ENCODE data around the gene SF3B6. TPM values are rescaled to one million over a fixed set of nuclear protein-coding genes. Genes with fewer than 3 reads are reported as not detected.

SF3B6 gene
- total and polyA plus RNA-seq, 9 of the 15 experiments (the other 6 are each of a cell fraction or from before 2014, with no cell fraction given): 146 to 591 (median 295) TPM

GRCh38 chr2:24046930-24047702 is 29.0 kb downstream of the SF3B6 start, which contains the start of gene WDCP (continued):
- TF ChIP-seq ZBTB12 (CRISPR knock-in tag; IDR thresholded peaks at IDR 0.05): no peak
- no peak for TF ChIP-seq ZNF445 (CRISPR knock-in tag; IDR thresholded peaks at IDR 0.05; ENCODE audit: low read depth)
- TF ChIP-seq ZBTB43 (CRISPR knock-in tag; IDR thresholded peaks at IDR 0.05): no peak
- TF ChIP-seq BRD9 (IDR thresholded peaks at IDR 0.05; ENCODE audit: low read depth, partially characterized antibody): no peak
- peak; percentile 75; the same call in 1 of the 2 replicates for TF ChIP-seq POLR2AphosphoS2 (IDR thresholded peaks at IDR 0.05; ENCODE audit: low read length)
- TF ChIP-seq XRCC5 (IDR thresholded peaks at IDR 0.05; ENCODE audit: low read depth, low read length): no peak
- TF ChIP-seq ZNF184 (CRISPR knock-in tag; IDR thresholded peaks at IDR 0.05): no peak
- TF ChIP-seq ETV5 (CRISPR knock-in tag; IDR thresholded peaks at IDR 0.05; ENCODE audit: low read depth): 0 out of 2 replicates have a peak, but pooled peaks have one; percentile 29
- no peak for TF ChIP-seq NR4A1 (CRISPR knock-in tag; IDR thresholded peaks at IDR 0.05)
- no peak for TF ChIP-seq NR4A1 (tag; IDR thresholded peaks at IDR 0.05)
- TF ChIP-seq ATF4 (CRISPR knock-in tag; IDR thresholded peaks at IDR 0.05): no peak
- no peak for TF ChIP-seq ZNF407 (IDR thresholded peaks at IDR 0.05; ENCODE audit: low read depth)
- TF ChIP-seq TARDBP (IDR thresholded peaks at IDR 0.05): no peak
- TF ChIP-seq MYBL2 (IDR thresholded peaks at IDR 0.05; ENCODE audit: low read depth): no peak
- no peak for TF ChIP-seq MYBL2 (CRISPR knock-in tag; IDR thresholded peaks at IDR 0.05; ENCODE audit: borderline replicate concordance)
- TF ChIP-seq EHMT2 (IDR thresholded peaks at IDR 0.05): no peak

Measured in K562 (cell line).